Gastrocnemius medialis (tissue), 4 donors: ENCODE results near the gene SMARCA5. TPM values are rescaled to one million over a fixed set of nuclear protein-coding genes. Genes with fewer than 3 reads are reported as not detected.
A peak's percentile ranks its signal among the peaks of the same experiment; 100 is the strongest.

Source experiments
- ATAC-seq, 2 donors: fragments of 150-250 bp; one replicate each; pipeline ENCODE4 v1.9.1; 2016
- DNase-seq, 2 donors: peaks; one replicate each; pipeline ENCODE4 v3.0.0-alpha.2; 2019
- H3K27ac ChIP-seq, 4 donors: fragments of 200-600 bp; sonication (generic); 1 replicate in 1 of 4; 2 replicates in 3 of 4; pipeline ENCODE4 v1.5.1; 2016 to 2018; ENCODE audit warnings: mild to moderate bottlenecking in 2 of 4, moderate library complexity in 1 of 4
- H3K27me3 ChIP-seq, 3 donors: fragments of 200-600 bp; sonication (generic) in 2 of 3; 1 replicate in 1 of 3; 2 replicates in 2 of 3; pipeline versions ENCODE4 v1.5.1 to v1.6.0; 2016 to 2019; ENCODE audit warnings: mild to moderate bottlenecking in 1 of 3, moderate library complexity in 1 of 3
- H3K36me3 ChIP-seq, 2 donors: fragments of 200-600 bp; sonication (generic) in 1 of 2; one replicate each; pipeline ENCODE4 v1.5.1; 2017 to 2018
- H3K4me1 ChIP-seq, 2 donors: fragments of 200-600 bp; sonication (generic) in 1 of 2; one replicate each; pipeline ENCODE4 v1.5.1; 2016 to 2017; ENCODE audit warnings: mild to moderate bottlenecking in 2 of 2
- H3K4me3 ChIP-seq, 4 donors: fragments of 200-600 bp; sonication (generic) in 3 of 4; 1 replicate in 1 of 4; 2 replicates in 3 of 4; pipeline ENCODE4 v1.5.1; 2016 to 2019; ENCODE audit warnings: mild to moderate bottlenecking in 2 of 4
- H3K9me3 ChIP-seq, 3 donors: fragments of 200-600 bp; sonication (generic) in 2 of 3; 1 replicate in 1 of 3; 2 replicates in 2 of 3; pipeline ENCODE4 v1.5.1; 2016 to 2019
- POLR2A ChIP-seq, 2 donors: fragments of 450-650 bp; IDR thresholded peaks; one replicate each; pipeline ENCODE4 v1.6.1; 2017; ENCODE audit warnings: antibody characterized with exemption in 2 of 2, mild to moderate bottlenecking in 2 of 2, moderate library complexity in 2 of 2
- in situ Hi-C, 4 donors: fragments of 200-750 bp; cut with MboI; loops; one replicate each; pipeline versions ENCODE4 v1.15.0 to v1.8.0; 2017; ENCODE audit warnings: low sequenced_read_pairs in 4 of 4
- intact Hi-C: fragments of 100-400 bp; cut with DNase I; formaldehyde crosslinking; loops from one replicate; pipeline ENCODE4 v1.15.1; 2023; ENCODE audit warnings: low total_unique reads
- total RNA-seq, 4 donors: library from RNA; depleted of rRNA; stranded (reverse); fragments of >200 nt; gene quantifications; one replicate each; pipeline versions ENCODE4 v1.1.0 to v1.2.3, GENCODE V29; 2016
- TF ChIP-seq, protein P1 (sequence below), 5 experiments: fragments of 450-650 bp in 3 of 5; fragments of 200-600 bp in 2 of 5; sonication (generic) in 2 of 5; IDR thresholded peaks in 4 of 5; conservative IDR thresholded peaks in 1 of 5; 1 replicate in 4 of 5; 2 replicates in 1 of 5; pipeline ENCODE4 v1.5.1; 2016 to 2019; ENCODE audit warnings: antibody characterized with exemption in 5 of 5, mild to moderate bottlenecking in 3 of 5, moderate library complexity in 3 of 5

Gene SMARCA5
- total RNA-seq, 4 donors from 2014 or later: 19.7 to 27.8 (median 26.7) TPM

DNA sequence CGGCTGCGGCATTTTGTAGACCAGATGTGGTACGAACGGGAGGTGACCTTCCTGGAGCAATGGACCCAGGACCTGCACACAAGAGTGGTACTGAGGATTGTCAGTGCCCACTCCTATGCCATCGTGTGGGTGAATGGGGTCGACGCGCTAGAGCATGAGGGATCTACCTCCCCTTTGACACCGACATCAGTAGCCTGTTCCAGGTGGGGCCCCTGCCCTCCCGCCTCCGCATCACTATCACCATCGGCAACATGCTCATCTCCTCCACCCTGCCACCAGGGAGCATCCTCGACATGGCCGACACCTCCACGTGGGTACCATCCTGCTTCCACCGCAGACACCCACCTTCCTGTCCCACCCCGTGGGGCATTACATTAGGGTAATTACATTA is 46.2 kb downstream of the SMARCA5 start:
- peak overlapping the region; percentile 62 to 79 (median 74) for H3K4me3 ChIP-seq
- TF ChIP-seq, protein P1, sequence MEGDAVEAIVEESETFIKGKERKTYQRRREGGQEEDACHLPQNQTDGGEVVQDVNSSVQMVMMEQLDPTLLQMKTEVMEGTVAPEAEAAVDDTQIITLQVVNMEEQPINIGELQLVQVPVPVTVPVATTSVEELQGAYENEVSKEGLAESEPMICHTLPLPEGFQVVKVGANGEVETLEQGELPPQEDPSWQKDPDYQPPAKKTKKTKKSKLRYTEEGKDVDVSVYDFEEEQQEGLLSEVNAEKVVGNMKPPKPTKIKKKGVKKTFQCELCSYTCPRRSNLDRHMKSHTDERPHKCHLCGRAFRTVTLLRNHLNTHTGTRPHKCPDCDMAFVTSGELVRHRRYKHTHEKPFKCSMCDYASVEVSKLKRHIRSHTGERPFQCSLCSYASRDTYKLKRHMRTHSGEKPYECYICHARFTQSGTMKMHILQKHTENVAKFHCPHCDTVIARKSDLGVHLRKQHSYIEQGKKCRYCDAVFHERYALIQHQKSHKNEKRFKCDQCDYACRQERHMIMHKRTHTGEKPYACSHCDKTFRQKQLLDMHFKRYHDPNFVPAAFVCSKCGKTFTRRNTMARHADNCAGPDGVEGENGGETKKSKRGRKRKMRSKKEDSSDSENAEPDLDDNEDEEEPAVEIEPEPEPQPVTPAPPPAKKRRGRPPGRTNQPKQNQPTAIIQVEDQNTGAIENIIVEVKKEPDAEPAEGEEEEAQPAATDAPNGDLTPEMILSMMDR (IDR thresholded peaks at IDR 0.05 in 4 of 5, conservative IDR thresholded peaks at IDR 0.05 in 1 of 5): no peak
- TF ChIP-seq POLR2A (IDR thresholded peaks at IDR 0.05): no peak
- H3K27ac ChIP-seq: peak overlapping the region in 3 of 4 donors; percentile 56 to 67 (median 65)
- ATAC-seq (peak in 1 of 2 donors; percentile 9), DNase-seq (no peak)
- peaks cover 0 to 7% of the 10 kb centered on the region in 2 donors for H3K4me1 ChIP-seq
- no peaks in the 10 kb centered on the region for H3K27me3 ChIP-seq
- in situ Hi-C loops: no loop called here
- intact Hi-C loops: no loop called here
- H3K36me3 ChIP-seq: no peaks in the 10 kb centered on the region
- H3K9me3 ChIP-seq: no peaks in the 10 kb centered on the region

DNA sequence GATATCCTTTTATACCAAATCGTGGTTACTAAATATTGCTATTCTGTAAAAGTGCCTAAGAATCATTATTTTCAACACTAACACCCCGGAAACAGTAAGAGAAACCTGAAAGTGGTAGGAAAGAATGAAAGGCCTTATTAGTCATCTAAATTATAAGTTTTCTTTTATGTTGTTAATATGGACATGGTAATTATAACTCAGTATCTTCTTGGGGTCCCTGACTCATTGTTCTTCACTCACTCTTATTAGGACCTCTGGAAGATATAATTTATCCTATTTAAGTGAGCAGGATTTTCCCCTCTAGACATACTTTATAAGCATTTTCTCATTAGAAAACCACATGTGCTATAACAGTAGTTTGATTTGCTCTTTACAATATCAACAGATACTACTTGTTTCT is 51.0 kb downstream of the SMARCA5 start:
- no peaks in the 10 kb centered on the region for H3K27me3 ChIP-seq
- H3K36me3 ChIP-seq: no peaks in the 10 kb centered on the region
- in situ Hi-C loops: no loop called here
- no peak for DNase-seq
- TF ChIP-seq POLR2A (IDR thresholded peaks at IDR 0.05): no peak
- TF ChIP-seq, protein P1 (IDR thresholded peaks at IDR 0.05 in 4 of 5, conservative IDR thresholded peaks at IDR 0.05 in 1 of 5): no peak
- H3K4me1 ChIP-seq: peaks cover 0 to 4% of the 10 kb centered on the region in 2 donors
- no peak overlapping the region for H3K4me3 ChIP-seq
- ATAC-seq: no peak
- intact Hi-C loops: no loop called here
- no peak overlapping the region for H3K27ac ChIP-seq
- no peaks in the 10 kb centered on the region for H3K9me3 ChIP-seq

DNA sequence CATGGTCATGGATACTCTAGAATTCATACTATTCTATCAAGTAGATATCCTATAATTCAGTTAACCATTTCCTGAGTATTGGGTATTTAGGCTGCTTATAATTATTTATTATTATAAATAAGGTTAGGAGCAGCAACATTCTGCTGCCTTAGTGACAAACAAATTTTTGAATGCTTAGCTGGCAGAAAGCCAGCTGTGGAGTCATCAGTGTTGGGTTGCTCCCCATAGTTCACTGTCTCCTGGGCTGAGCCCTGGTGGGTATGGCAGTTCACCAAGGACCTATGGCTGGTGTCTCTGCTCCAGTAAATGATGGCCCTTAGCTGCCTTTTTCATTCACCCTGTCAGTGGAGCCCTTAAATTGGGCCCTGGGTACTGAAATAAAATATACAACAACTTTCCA is 61.8 kb downstream of the SMARCA5 start:
- no peaks in the 10 kb centered on the region for H3K4me1 ChIP-seq
- no peaks in the 10 kb centered on the region for H3K9me3 ChIP-seq
- ATAC-seq: no peak
- DNase-seq: no peak
- intact Hi-C loops: no loop called here
- TF ChIP-seq, protein P1 (IDR thresholded peaks at IDR 0.05 in 4 of 5, conservative IDR thresholded peaks at IDR 0.05 in 1 of 5): no peak
- no peak for TF ChIP-seq POLR2A (IDR thresholded peaks at IDR 0.05)
- H3K27me3 ChIP-seq: no peaks in the 10 kb centered on the region
- H3K4me3 ChIP-seq: no peak overlapping the region
- in situ Hi-C loops: no loop called here
- H3K36me3 ChIP-seq: no peaks in the 10 kb centered on the region
- no peak overlapping the region for H3K27ac ChIP-seq

DNA sequence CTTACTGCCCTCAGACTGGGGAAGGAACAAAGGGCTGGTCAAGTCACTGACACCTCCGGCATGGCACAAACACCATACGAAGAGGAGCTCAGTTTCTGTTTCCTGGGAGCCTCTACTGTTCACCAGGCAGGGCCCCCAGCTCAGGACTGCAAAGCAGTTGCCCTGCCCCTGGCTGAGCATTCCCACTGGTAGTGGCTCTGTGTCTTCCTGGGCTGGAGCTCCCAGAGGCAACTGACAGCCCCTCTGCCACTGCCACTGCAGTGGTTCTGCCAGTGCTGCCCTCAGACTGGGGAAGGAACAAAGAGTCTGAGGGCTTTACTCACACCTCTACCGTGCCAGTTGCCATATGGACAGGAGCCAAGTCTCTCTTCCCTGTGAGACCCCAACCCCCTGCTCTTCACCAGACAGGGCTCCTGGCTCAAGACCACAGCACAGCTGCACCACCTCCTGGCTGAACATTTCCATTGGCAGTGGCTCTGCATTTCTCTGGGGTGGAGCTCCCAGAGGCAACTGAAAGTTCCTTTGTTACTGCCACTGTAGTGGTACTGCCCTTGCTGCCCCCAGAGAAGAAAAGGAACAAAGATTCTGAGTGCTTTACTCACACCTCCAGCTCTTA is 67.9 kb downstream of the SMARCA5 start:
- Histone ChIP-seq H3K4me3 (no peak overlapping the region), H3K27ac (no peak overlapping the region), H3K27me3 (no peaks in the 10 kb centered on the region), H3K36me3 (no peaks in the 10 kb centered on the region), H3K4me1 (no peaks in the 10 kb centered on the region), H3K9me3 (no peaks in the 10 kb centered on the region)
- ATAC-seq: no peak
- DNase-seq: no peak
- TF ChIP-seq, protein P1 (IDR thresholded peaks at IDR 0.05 in 4 of 5, conservative IDR thresholded peaks at IDR 0.05 in 1 of 5): no peak
- TF ChIP-seq POLR2A (IDR thresholded peaks at IDR 0.05): no peak
- in situ Hi-C loops (no loop called here), intact Hi-C loops (no loop called here)

DNA sequence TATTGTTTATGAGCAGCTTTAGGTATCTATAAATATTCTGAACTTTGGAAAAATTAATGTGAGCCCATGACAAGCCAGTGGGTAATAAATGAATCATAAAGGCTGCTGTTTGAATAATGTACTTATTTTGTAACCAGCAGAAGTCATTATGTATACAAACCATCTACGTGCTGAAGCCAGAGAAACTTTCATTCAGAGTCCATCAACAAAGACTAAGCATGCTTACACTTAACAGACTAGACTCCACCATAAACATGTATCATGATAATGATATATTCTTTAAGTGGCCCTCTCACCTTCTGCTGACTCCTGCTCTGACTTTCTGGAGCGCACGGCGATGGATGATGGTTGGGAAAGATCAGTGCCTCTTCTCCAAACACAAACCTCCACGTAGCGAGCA is 72.0 kb downstream of the SMARCA5 start:
- no peak for TF ChIP-seq POLR2A (IDR thresholded peaks at IDR 0.05)
- TF ChIP-seq, protein P1 (IDR thresholded peaks at IDR 0.05 in 4 of 5, conservative IDR thresholded peaks at IDR 0.05 in 1 of 5): no peak
- in situ Hi-C loops (no loop called here), intact Hi-C loops (no loop called here)
- no peaks in the 10 kb centered on the region for H3K27me3 ChIP-seq
- no peak overlapping the region for H3K27ac ChIP-seq
- no peaks in the 10 kb centered on the region for H3K9me3 ChIP-seq
- DNase-seq: no peak
- H3K36me3 ChIP-seq: no peaks in the 10 kb centered on the region
- H3K4me3 ChIP-seq: no peak overlapping the region
- ATAC-seq: no peak
- H3K4me1 ChIP-seq: no peaks in the 10 kb centered on the region
